IMR-90 (cell line): ENCODE measurements around the gene CTNNA2. TPM values are rescaled to one million over a fixed set of nuclear protein-coding genes. Genes with fewer than 3 reads are reported as not detected.

Experiments
- ATAC-seq: fragments of 200-7000 bp; cut with Tn5 transposase; 2 replicates; pipeline ENCODE4 v1.9.1; 2020; ENCODE audit warnings: low read depth, mild to moderate bottlenecking, moderate library complexity
- BruUV-seq: library from RNA; stranded (reverse); fragments of 400-500 nt; replicated peaks from 2 replicates; lab custom pipeline; 2021; lab: Mats Ljungman, UMichigan
- CTCF ChIA-PET: fragments of 300-600 bp; formaldehyde crosslinking; extraction: SDS; loops from one replicate; lab custom pipeline; 2021; ENCODE audit warnings: antibody characterized with exemption; lab: Yijun Ruan, JAX
- POLR2A ChIA-PET: fragments of 300-600 bp; sonication (Branson Sonifier 250); formaldehyde crosslinking; loops from one replicate; lab custom pipeline; 2022; ENCODE audit warnings: antibody characterized with exemption; ENCODE audit not compliant: unreplicated experiment; lab: Charles Lee
- DNase-seq: peaks from one replicate; pipeline ENCODE4 v3.0.0; 2013
- H2AFZ ChIP-seq: replicated peaks from 2 replicates; pipeline ENCODE3; 2013; ENCODE audit warnings: low read length, mild to moderate bottlenecking; ENCODE audit not compliant: poor library complexity
- H2AK5ac ChIP-seq: 2 replicates; pipeline ENCODE4 v1.6.1; 2013; ENCODE audit warnings: low read depth, low read length, inconsistent platforms
- H2AK9ac ChIP-seq: replicated peaks from 2 replicates; pipeline ENCODE3; 2013; ENCODE audit warnings: mild to moderate bottlenecking, low read depth, low read length, moderate library complexity; ENCODE audit not compliant: poor library complexity
- H2BK120ac ChIP-seq: 2 replicates; pipeline ENCODE4 v1.6.1; 2013; ENCODE audit warnings: low read depth, low read length, inconsistent platforms
- H2BK15ac ChIP-seq: 3 replicates; pipeline ENCODE4 v1.6.1; 2013; ENCODE audit warnings: low read depth, low read length, inconsistent platforms
- H2BK20ac ChIP-seq: 2 replicates; pipeline ENCODE4 v1.6.1; 2013; ENCODE audit warnings: low read depth, mild to moderate bottlenecking, inconsistent platforms, low read length, moderate library complexity
- H2BK5ac ChIP-seq: 2 replicates; pipeline ENCODE4 v1.6.1; 2013; ENCODE audit warnings: mild to moderate bottlenecking, low read depth, low read length, inconsistent platforms; ENCODE audit not compliant: poor library complexity, severe bottlenecking
- H3K14ac ChIP-seq: replicated peaks from 2 replicates; pipeline ENCODE4 v1.6.1; 2013; ENCODE audit warnings: low read depth, low read length, inconsistent platforms
- H3K18ac ChIP-seq: 2 replicates; pipeline ENCODE4 v1.6.1; 2013; ENCODE audit warnings: low read depth, low read length, control low read depth
- H3K23ac ChIP-seq: 2 replicates; pipeline ENCODE4 v1.6.1; 2013; ENCODE audit warnings: low read depth, low read length, inconsistent platforms
- H3K27ac ChIP-seq: 2 replicates; pipeline ENCODE4 v1.5.1; 2013; ENCODE audit warnings: mild to moderate bottlenecking, control low read depth, low read length; ENCODE audit not compliant: insufficient read depth
- H3K27me3 ChIP-seq: 2 replicates; pipeline ENCODE4 v1.6.1; 2013; ENCODE audit warnings: low read length; ENCODE audit not compliant: control insufficient read depth, insufficient read depth
- H3K36me3 ChIP-seq: 2 replicates; pipeline ENCODE4 v1.6.1; 2013; ENCODE audit warnings: low read length, mixed read lengths; ENCODE audit not compliant: control insufficient read depth, insufficient read depth
- H3K4ac ChIP-seq: 2 replicates; pipeline ENCODE4 v1.6.1; 2013; ENCODE audit warnings: low read depth, low read length, inconsistent platforms
- H3K4me1 ChIP-seq: 2 replicates; pipeline ENCODE4 v1.6.1; 2013; ENCODE audit warnings: low read length, mixed read lengths; ENCODE audit not compliant: control insufficient read depth, insufficient read depth
- H3K4me2 ChIP-seq: 2 replicates; pipeline ENCODE4 v1.6.1; 2013; ENCODE audit warnings: low read depth, mild to moderate bottlenecking, control low read depth, low read length, moderate library complexity
- H3K4me3 ChIP-seq: 2 replicates; pipeline ENCODE4 v1.5.1; 2013; ENCODE audit warnings: low read depth, mild to moderate bottlenecking, control low read depth, low read length, moderate library complexity; ENCODE audit not compliant: insufficient read depth
- H3K56ac ChIP-seq: 2 replicates; pipeline ENCODE4 v1.6.1; 2013; ENCODE audit warnings: low read length, inconsistent platforms; ENCODE audit not compliant: insufficient read depth; ENCODE audit errors: extremely low read depth
- H3K79me1 ChIP-seq, 2 experiments: 2 replicates each; pipeline ENCODE4 v1.6.1; 2013; ENCODE audit warnings: low read length in 2 of 2, inconsistent platforms in 1 of 2, low read depth in 1 of 2
- H3K9ac ChIP-seq: 2 replicates; pipeline ENCODE4 v1.6.1; 2013; ENCODE audit warnings: low read depth, low read length, control low read depth
- H3K9me1 ChIP-seq: 2 replicates; pipeline ENCODE4 v1.6.1; 2013; ENCODE audit warnings: low read length, inconsistent platforms; ENCODE audit not compliant: insufficient read depth
- H3K9me3 ChIP-seq: 2 replicates; pipeline ENCODE4 v1.6.1; 2013; ENCODE audit warnings: low read length; ENCODE audit not compliant: control insufficient read depth, insufficient read depth
- H4K20me1 ChIP-seq: 2 replicates; pipeline ENCODE4 v1.6.1; 2013; ENCODE audit warnings: low read length, inconsistent platforms; ENCODE audit not compliant: insufficient read depth
- H4K5ac ChIP-seq: 2 replicates; pipeline ENCODE4 v1.6.1; 2013; ENCODE audit warnings: mild to moderate bottlenecking, low read depth, low read length, control low read depth
- H4K8ac ChIP-seq, 2 experiments: 2 replicates each; pipeline ENCODE4 v1.6.1; 2013; ENCODE audit warnings: low read depth in 2 of 2, low read length in 2 of 2, control low read depth in 1 of 2, inconsistent platforms in 1 of 2
- H4K91ac ChIP-seq: 2 replicates; pipeline ENCODE4 v1.6.1; 2013; ENCODE audit warnings: low read depth, low read length, inconsistent platforms; ENCODE audit not compliant: insufficient read depth
- BHLHE40 ChIP-seq: fragments of 150-350 bp; IDR thresholded peaks from 2 replicates; pipeline ENCODE4 v1.6.1; 2016; ENCODE audit warnings: mild to moderate bottlenecking, low read depth, low read length
- CEBPB ChIP-seq: IDR thresholded peaks from 2 replicates; pipeline ENCODE4 v1.6.1; 2012; ENCODE audit warnings: low read depth, low read length, improper control_type of control experiment
- CHD1 ChIP-seq: IDR thresholded peaks from 2 replicates; pipeline ENCODE4 v1.6.1; 2012; ENCODE audit warnings: low read depth, low read length, improper control_type of control experiment
- FOS ChIP-seq: fragments of 150-350 bp; IDR thresholded peaks from 2 replicates; pipeline ENCODE4 v1.6.1; 2016; ENCODE audit warnings: low read depth, low read length
- MAFK ChIP-seq: IDR thresholded peaks from 2 replicates; pipeline ENCODE4 v1.6.1; 2012; ENCODE audit warnings: low read depth, low read length, improper control_type of control experiment
- MAZ ChIP-seq: IDR thresholded peaks from 2 replicates; pipeline ENCODE4 v1.6.1; 2012; ENCODE audit warnings: low read depth, mild to moderate bottlenecking, low read length, improper control_type of control experiment, moderate library complexity, borderline replicate concordance
- MXI1 ChIP-seq: IDR thresholded peaks from 2 replicates; pipeline ENCODE4 v1.6.1; 2012; ENCODE audit warnings: low read depth, mild to moderate bottlenecking, low read length, moderate library complexity, borderline replicate concordance
- NFE2L2 ChIP-seq: fragments of 150-350 bp; IDR thresholded peaks from 2 replicates; pipeline ENCODE4 v1.6.1; 2016; ENCODE audit warnings: low read depth, mild to moderate bottlenecking, low read length
- POLR2A ChIP-seq: IDR thresholded peaks from 2 replicates; pipeline ENCODE4 v1.6.1; 2012; ENCODE audit warnings: mild to moderate bottlenecking, low read depth, low read length
- RAD21 ChIP-seq: IDR thresholded peaks from 2 replicates; pipeline ENCODE4 v1.6.1; 2012; ENCODE audit warnings: low read length, improper control_type of control experiment
- RCOR1 ChIP-seq: IDR thresholded peaks from 2 replicates; pipeline ENCODE4 v1.6.1; 2012; ENCODE audit warnings: mild to moderate bottlenecking, low read length, improper control_type of control experiment; ENCODE audit not compliant: insufficient replicate concordance
- RFX5 ChIP-seq: IDR thresholded peaks from 2 replicates; pipeline ENCODE4 v1.8.0; 2012; ENCODE audit warnings: low read depth, mild to moderate bottlenecking, low read length, moderate library complexity
- SMC3 ChIP-seq: fragments of 150-350 bp; IDR thresholded peaks from 2 replicates; pipeline ENCODE4 v1.6.1; 2016; ENCODE audit warnings: low read depth, mild to moderate bottlenecking, antibody characterized with exemption, low read length, moderate library complexity
- WGBS, 2 experiments: methylation state at CpG; one replicate each; pipeline versions ENCODE4 v1.1.5 to v1.1.7; 2013; ENCODE audit warnings: missing lambda C conversion rate in 2 of 2; ENCODE audit not compliant: insufficient read length in 1 of 2; ENCODE audit errors: extremely low coverage in 2 of 2; 5-methylcytosine and 5-hydroxymethylcytosine counted together
- dilution Hi-C: fragments of 300-500 bp; cut with HindIII; formaldehyde crosslinking; loops from one replicate; pipeline ENCODE4 v1.14.3; 2018; ENCODE audit warnings: low sequenced_read_pairs; ENCODE audit not compliant: unreplicated experiment
- in situ Hi-C: fragments of 300-500 bp; cut with MboI; formaldehyde crosslinking; loops from 3 replicates; pipeline ENCODE4 v1.14.3; 2019; ENCODE audit warnings: low sequenced_read_pairs, inconsistent platforms, mixed read lengths
- intact Hi-C: fragments of 100-400 bp; cut with micrococcal nuclease; formaldehyde crosslinking; loops from 2 replicates; pipeline ENCODE4 v1.10.0; 2022
- polyA plus RNA-seq, 3 experiments: library from polyadenylated mRNA; depleted of rRNA; stranded (reverse); fragments of >200 nt; gene quantifications; 2 replicates each; pipeline ENCODE4 v1.2.3, GENCODE V29; 2012; ENCODE audit warnings: low replicate concordance in 1 of 3
- total RNA-seq: library from RNA; depleted of rRNA; stranded (reverse); fragments of >200 nt; gene quantifications from 2 replicates; pipeline ENCODE4 v1.2.3, GENCODE V29; 2012
- TF ChIP-seq, protein P1 (sequence below): fragments of 150-350 bp; IDR thresholded peaks from 2 replicates; pipeline ENCODE4 v1.6.1; 2016; ENCODE audit warnings: low read depth, mild to moderate bottlenecking, low read length, moderate library complexity, borderline replicate concordance
- TF ChIP-seq, protein P2 (sequence below): fragments of 150-350 bp; IDR thresholded peaks from 2 replicates; pipeline ENCODE4 v1.6.1; 2017; ENCODE audit warnings: mild to moderate bottlenecking, antibody characterized with exemption, low read length, low read depth
- TF ChIP-seq, protein P3 (sequence below): conservative IDR thresholded peaks from 2 replicates; pipeline ENCODE4 v1.5.1; 2012; ENCODE audit warnings: mild to moderate bottlenecking, low read depth, low read length, improper control_type of control experiment

CTNNA2 gene
- total and polyA plus RNA-seq, 2 of the 4 experiments (the other 2 are of a cell fraction), result not detected

DNA sequence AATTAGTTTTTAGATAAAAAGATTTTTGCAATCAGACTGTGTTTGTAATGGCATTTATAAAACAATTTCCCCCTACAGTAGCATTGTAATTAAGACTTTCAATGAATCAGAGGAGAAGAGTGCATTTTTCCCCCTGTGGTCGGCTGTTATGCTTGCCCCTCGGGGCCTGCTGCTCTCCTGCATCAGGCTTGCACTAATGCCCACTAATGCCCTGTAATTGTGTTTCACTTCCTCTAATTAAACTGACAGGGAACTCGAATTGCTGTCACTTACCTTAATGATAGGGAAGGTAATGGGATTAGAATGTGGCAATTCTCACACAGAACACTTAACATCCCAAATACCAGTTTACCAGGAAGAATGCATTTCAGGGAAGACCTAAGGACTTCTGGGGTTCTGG, 852.9 kb downstream of the CTNNA2 start:
- intact Hi-C loops, result no loop called here
- Histone ChIP-seq H3K56ac (no peak overlapping the region), H3K36me3 (no peaks in the 10 kb centered on the region), H3K79me1 (no peaks in the 10 kb centered on the region), H2BK15ac (no peak overlapping the region), H2BK5ac (no peak overlapping the region), H3K9ac (no peak overlapping the region), H4K8ac (no peak overlapping the region), H3K14ac (no peak overlapping the region), H2BK20ac (no peak overlapping the region), H2BK120ac (no peak overlapping the region), H3K27me3 (no peaks in the 10 kb centered on the region), H4K91ac (no peak overlapping the region), H2AK5ac (no peak overlapping the region), H3K4me3 (no peak overlapping the region), H2AFZ (no peak overlapping the region), H3K27ac (no peak overlapping the region), H3K4ac (no peak overlapping the region), H4K20me1 (no peaks in the 10 kb centered on the region), H3K18ac (no peak overlapping the region), H4K5ac (no peak overlapping the region), H3K23ac (no peak overlapping the region), H2AK9ac (no peak overlapping the region), H3K9me1 (no peaks in the 10 kb centered on the region), H3K9me3 (no peaks in the 10 kb centered on the region), H3K4me1 (no peaks in the 10 kb centered on the region), H3K4me2 (no peak overlapping the region)
- ChIA-PET CTCF (no interaction called here), POLR2A (no interaction called here)
- in situ Hi-C loops, result no loop called here
- WGBS, 2 experiments, result no CpG with 5 or more reads among the region's 3 CpGs
- ATAC-seq (no peak), DNase-seq (no peak)
- TF ChIP-seq MAZ, result no peak
- no peak for TF ChIP-seq BHLHE40
- TF ChIP-seq, protein P1, sequence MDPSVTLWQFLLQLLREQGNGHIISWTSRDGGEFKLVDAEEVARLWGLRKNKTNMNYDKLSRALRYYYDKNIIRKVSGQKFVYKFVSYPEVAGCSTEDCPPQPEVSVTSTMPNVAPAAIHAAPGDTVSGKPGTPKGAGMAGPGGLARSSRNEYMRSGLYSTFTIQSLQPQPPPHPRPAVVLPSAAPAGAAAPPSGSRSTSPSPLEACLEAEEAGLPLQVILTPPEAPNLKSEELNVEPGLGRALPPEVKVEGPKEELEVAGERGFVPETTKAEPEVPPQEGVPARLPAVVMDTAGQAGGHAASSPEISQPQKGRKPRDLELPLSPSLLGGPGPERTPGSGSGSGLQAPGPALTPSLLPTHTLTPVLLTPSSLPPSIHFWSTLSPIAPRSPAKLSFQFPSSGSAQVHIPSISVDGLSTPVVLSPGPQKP, result no peak
- TF ChIP-seq NFE2L2, result no peak
- no peak for TF ChIP-seq CHD1
- no peak for TF ChIP-seq MXI1
- TF ChIP-seq CEBPB, result no peak
- no peak for TF ChIP-seq FOS
- TF ChIP-seq RAD21, result no peak
- no peak for TF ChIP-seq RFX5
- TF ChIP-seq, protein P2, sequence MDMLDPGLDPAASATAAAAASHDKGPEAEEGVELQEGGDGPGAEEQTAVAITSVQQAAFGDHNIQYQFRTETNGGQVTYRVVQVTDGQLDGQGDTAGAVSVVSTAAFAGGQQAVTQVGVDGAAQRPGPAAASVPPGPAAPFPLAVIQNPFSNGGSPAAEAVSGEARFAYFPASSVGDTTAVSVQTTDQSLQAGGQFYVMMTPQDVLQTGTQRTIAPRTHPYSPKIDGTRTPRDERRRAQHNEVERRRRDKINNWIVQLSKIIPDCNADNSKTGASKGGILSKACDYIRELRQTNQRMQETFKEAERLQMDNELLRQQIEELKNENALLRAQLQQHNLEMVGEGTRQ, result no peak
- TF ChIP-seq, protein P3, sequence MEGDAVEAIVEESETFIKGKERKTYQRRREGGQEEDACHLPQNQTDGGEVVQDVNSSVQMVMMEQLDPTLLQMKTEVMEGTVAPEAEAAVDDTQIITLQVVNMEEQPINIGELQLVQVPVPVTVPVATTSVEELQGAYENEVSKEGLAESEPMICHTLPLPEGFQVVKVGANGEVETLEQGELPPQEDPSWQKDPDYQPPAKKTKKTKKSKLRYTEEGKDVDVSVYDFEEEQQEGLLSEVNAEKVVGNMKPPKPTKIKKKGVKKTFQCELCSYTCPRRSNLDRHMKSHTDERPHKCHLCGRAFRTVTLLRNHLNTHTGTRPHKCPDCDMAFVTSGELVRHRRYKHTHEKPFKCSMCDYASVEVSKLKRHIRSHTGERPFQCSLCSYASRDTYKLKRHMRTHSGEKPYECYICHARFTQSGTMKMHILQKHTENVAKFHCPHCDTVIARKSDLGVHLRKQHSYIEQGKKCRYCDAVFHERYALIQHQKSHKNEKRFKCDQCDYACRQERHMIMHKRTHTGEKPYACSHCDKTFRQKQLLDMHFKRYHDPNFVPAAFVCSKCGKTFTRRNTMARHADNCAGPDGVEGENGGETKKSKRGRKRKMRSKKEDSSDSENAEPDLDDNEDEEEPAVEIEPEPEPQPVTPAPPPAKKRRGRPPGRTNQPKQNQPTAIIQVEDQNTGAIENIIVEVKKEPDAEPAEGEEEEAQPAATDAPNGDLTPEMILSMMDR, result no peak
- TF ChIP-seq MAFK, result no peak
- TF ChIP-seq RCOR1, result no peak
- TF ChIP-seq POLR2A, result no peak
- TF ChIP-seq SMC3, result no peak
- BruUV-seq, result no TSS peak
- dilution Hi-C loops, result no loop called here
